Tibial artery (tissue), 4 donors: ENCODE data around the gene GSPT1.
"Not testable (repeated sequence)": the region's sequence is repeated elsewhere in the genome, so short reads cannot be mapped to it uniquely, and the experiment has no call there.

ENCODE experiments used
- DNase-seq, 2 donors: peaks; one replicate each; pipeline ENCODE4 v3.0.0-alpha.2; 2019
- H3K27ac ChIP-seq, 2 donors: fragments of 200-600 bp; sonication (generic) in 1 of 2; 1 replicate in 1 of 2; 2 replicates in 1 of 2; pipeline ENCODE4 v1.5.1; 2018 to 2019; ENCODE audit warnings: mild to moderate bottlenecking in 1 of 2
- H3K27me3 ChIP-seq, 2 donors: fragments of 200-600 bp; sonication (generic) in 1 of 2; one replicate each; pipeline versions ENCODE4 v1.5.1 to v1.6.0; 2016 to 2019
- H3K36me3 ChIP-seq, 3 donors: fragments of 200-600 bp; sonication (generic) in 2 of 3; one replicate each; pipeline ENCODE4 v1.5.1; 2016 to 2019; ENCODE audit warnings: mild to moderate bottlenecking in 2 of 3
- H3K4me1 ChIP-seq, 4 donors: fragments of 200-600 bp; sonication (generic) in 2 of 4; 1 replicate in 3 of 4; 2 replicates in 1 of 4; pipeline ENCODE4 v1.5.1; 2016 to 2019
- H3K4me3 ChIP-seq, 2 donors: fragments of 200-600 bp; sonication (generic) in 1 of 2; 1 replicate in 1 of 2; 2 replicates in 1 of 2; pipeline ENCODE4 v1.5.1; 2018 to 2019; ENCODE audit warnings: mild to moderate bottlenecking in 2 of 2
- H3K9me3 ChIP-seq, 3 donors: fragments of 200-600 bp; sonication (generic) in 1 of 3; one replicate each; pipeline ENCODE4 v1.5.1; 2016 to 2019
- intact Hi-C: fragments of 100-400 bp; cut with DNase I; formaldehyde crosslinking; loops from one replicate; pipeline ENCODE4 v1.15.0; 2023; ENCODE audit warnings: low total_unique reads
- TF ChIP-seq, protein P1 (sequence below), 2 experiments: fragments of 200-600 bp in 1 of 2; fragments of 450-650 bp in 1 of 2; IDR thresholded peaks; one replicate each; pipeline ENCODE4 v1.5.1; 2017 to 2019; ENCODE audit warnings: antibody characterized with exemption in 2 of 2, mild to moderate bottlenecking in 1 of 2, moderate library complexity in 1 of 2

Gene GSPT1

DNA sequence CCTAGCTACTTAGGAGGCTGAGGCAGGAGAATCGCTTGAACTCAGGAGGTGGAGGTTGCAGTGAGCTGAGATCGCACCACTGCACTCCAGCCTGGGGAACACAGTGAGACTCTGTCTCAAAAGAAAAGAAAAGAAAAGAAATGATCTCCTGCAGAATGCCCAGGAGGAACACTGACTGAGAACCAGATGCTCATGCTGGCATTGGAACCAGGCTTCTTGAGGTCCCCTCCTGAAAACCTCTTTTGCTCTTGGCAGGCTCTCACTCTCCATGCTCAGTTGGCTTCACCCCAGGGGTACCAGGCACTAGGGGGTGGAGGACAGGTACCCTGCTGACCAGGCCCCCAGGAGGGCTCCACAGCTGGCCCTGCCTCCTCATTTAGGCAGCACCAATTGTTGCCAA is 40.8 kb upstream of the GSPT1 start:
- DNase-seq: no peak

DNA sequence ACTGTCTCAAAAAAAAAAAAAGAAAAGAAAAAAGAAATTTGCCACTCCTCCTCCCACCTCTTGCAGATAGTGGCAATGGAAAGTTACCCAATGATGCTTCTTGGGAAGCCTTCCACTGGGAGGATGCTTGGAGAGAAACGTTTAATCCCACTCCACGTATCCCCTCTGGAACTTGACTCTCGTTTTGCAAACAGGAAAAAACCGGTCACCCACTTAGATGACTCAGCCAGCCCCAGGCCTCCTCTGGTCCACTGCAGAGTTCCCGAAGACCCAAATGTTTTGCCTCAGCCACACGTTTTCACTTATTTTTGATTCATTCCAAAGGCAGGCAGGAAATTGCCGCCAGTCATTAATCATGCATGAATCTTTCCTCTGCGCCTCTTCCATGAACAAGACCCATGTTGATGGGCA is 40.0 kb upstream of the GSPT1 start:
- intact Hi-C loops: no loop called here
- Histone ChIP-seq H3K4me3 (no peak overlapping the region), H3K27ac (no peak overlapping the region), H3K36me3 (no peaks in the 10 kb centered on the region), H3K9me3 (no peaks in the 10 kb centered on the region), H3K27me3 (no peaks in the 10 kb centered on the region), H3K4me1 (no peaks in the 10 kb centered on the region)
- TF ChIP-seq, protein P1, sequence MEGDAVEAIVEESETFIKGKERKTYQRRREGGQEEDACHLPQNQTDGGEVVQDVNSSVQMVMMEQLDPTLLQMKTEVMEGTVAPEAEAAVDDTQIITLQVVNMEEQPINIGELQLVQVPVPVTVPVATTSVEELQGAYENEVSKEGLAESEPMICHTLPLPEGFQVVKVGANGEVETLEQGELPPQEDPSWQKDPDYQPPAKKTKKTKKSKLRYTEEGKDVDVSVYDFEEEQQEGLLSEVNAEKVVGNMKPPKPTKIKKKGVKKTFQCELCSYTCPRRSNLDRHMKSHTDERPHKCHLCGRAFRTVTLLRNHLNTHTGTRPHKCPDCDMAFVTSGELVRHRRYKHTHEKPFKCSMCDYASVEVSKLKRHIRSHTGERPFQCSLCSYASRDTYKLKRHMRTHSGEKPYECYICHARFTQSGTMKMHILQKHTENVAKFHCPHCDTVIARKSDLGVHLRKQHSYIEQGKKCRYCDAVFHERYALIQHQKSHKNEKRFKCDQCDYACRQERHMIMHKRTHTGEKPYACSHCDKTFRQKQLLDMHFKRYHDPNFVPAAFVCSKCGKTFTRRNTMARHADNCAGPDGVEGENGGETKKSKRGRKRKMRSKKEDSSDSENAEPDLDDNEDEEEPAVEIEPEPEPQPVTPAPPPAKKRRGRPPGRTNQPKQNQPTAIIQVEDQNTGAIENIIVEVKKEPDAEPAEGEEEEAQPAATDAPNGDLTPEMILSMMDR (IDR thresholded peaks at IDR 0.05): no peak
- DNase-seq: no peak

More for the DNA sequence above, 40.8 kb upstream of the GSPT1 start:
- H3K4me1 ChIP-seq: no peaks in the 10 kb centered on the region
- H3K9me3 ChIP-seq: no peaks in the 10 kb centered on the region
- H3K36me3 ChIP-seq: no peaks in the 10 kb centered on the region
- H3K27me3 ChIP-seq: peaks cover 0 to 3% of the 10 kb centered on the region in 2 donors
- no peak overlapping the region for H3K4me3 ChIP-seq
- TF ChIP-seq, protein P1 (IDR thresholded peaks at IDR 0.05): no peak
- H3K27ac ChIP-seq: no peak overlapping the region
- intact Hi-C loops: no loop called here

DNA sequence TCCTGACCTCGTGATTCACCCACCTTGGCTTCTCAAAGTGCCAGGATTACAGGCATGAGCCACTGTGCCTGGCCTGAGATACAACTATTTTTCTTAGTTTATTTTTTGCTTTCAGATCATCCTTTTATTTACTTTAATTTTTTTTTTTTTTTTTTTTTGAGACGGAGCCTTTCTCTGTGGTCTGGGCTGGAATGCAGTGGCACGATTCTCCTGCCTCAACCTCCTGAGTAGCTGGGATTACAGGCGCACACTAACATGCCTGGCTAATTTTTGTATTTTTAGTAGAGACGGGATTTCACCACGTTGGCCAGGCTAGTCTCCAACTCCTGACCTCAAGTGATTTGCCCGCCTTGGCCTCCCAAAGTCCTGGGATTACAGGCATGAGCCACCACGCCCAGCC is 37.8 kb upstream of the GSPT1 start:
- intact Hi-C loops, H3K36me3 ChIP-seq, DNase-seq, H3K9me3 ChIP-seq, H3K27me3 ChIP-seq, H3K4me1 ChIP-seq, H3K4me3 ChIP-seq, H3K27ac ChIP-seq: not testable (repeated sequence)

DNA sequence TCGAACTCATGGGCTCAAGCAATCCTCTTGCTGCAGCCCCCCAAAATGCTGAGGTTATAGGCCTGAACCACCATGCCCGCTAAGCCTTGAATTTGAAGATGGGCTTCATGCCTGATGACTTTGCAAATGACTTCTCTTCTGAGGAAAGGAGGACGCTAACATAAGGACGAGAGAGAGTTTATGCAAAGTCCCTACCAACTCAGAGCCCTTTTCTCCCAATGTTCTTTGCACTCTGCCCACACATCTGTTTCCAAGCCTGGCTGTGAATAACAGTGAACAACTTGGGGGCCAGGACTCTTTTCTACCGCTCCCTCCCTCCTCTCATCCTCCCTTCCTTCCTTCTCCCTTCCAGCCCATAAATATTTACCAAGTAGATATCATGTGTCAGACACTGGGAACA is 34.6 kb upstream of the GSPT1 start:
- intact Hi-C loops: no loop called here
- Histone ChIP-seq H3K4me1 (no peaks in the 10 kb centered on the region), H3K4me3 (no peak overlapping the region), H3K36me3 (no peaks in the 10 kb centered on the region), H3K27me3 (peaks cover 0 to 5% of the 10 kb centered on the region in 2 donors), H3K9me3 (no peaks in the 10 kb centered on the region), H3K27ac (no peak overlapping the region)
- no peak for DNase-seq
- TF ChIP-seq, protein P1 (IDR thresholded peaks at IDR 0.05): no peak

DNA sequence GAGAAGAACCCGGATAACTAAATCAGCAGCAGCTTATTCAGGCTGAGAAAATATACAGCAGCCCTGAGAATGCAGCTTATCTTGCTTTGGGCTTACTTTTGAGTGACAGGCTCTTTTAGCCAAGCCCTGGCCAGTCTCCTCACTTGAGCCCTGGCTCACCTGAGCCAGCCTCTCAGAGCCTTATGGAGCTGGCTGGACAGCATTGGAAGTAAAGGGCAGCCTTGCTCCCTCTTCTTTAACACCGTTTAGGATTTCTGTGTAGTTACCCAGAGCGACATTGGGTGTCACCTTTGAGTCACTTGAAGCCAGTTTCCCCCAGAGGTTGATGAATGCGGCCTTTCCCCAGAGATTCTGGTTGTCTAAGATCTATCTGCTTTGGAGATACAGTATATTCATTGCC is 33.8 kb upstream of the GSPT1 start:
- intact Hi-C loops: no loop called here
- no peaks in the 10 kb centered on the region for H3K4me1 ChIP-seq
- H3K36me3 ChIP-seq: no peaks in the 10 kb centered on the region
- no peak overlapping the region for H3K27ac ChIP-seq
- peaks cover 0 to 5% of the 10 kb centered on the region in 2 donors for H3K27me3 ChIP-seq
- H3K4me3 ChIP-seq: no peak overlapping the region
- TF ChIP-seq, protein P1 (IDR thresholded peaks at IDR 0.05): peak in 1 of 2 experiments; percentile 19
- no peak for DNase-seq
- no peaks in the 10 kb centered on the region for H3K9me3 ChIP-seq

DNA sequence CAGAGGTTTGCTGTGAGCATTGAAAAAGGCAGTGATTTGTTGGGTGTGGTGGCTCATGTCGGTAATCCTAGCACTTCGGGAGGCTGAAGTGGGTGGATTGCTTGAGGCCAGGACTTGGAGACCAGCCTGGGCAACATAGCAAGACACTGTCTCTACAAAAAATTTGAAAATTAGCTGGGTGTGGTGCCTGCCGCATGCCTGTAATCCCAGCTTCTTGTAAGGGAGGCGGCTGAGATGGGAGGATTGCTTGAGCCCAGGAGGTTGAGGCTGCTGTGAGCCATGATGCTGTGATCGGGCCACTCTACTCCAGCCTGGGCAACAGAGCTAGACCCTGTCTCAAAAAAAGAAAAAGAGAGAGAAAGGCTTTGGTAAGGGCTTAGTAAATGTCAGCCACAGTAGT is 33.1 kb upstream of the GSPT1 start:
- TF ChIP-seq, protein P1 (IDR thresholded peaks at IDR 0.05): no peak
- H3K36me3 ChIP-seq: no peaks in the 10 kb centered on the region
- peaks cover 0 to 5% of the 10 kb centered on the region in 2 donors for H3K27me3 ChIP-seq
- H3K27ac ChIP-seq: no peak overlapping the region
- intact Hi-C loops: no loop called here
- no peaks in the 10 kb centered on the region for H3K9me3 ChIP-seq
- no peaks in the 10 kb centered on the region for H3K4me1 ChIP-seq
- no peak for DNase-seq
- H3K4me3 ChIP-seq: no peak overlapping the region
